ENCODE measurements around the gene CCDC8.
"Not testable (repeated sequence)": the region's sequence is repeated elsewhere in the genome, so short reads cannot be mapped to it uniquely, and the experiment has no call there.

Gene CCDC8

DNA sequence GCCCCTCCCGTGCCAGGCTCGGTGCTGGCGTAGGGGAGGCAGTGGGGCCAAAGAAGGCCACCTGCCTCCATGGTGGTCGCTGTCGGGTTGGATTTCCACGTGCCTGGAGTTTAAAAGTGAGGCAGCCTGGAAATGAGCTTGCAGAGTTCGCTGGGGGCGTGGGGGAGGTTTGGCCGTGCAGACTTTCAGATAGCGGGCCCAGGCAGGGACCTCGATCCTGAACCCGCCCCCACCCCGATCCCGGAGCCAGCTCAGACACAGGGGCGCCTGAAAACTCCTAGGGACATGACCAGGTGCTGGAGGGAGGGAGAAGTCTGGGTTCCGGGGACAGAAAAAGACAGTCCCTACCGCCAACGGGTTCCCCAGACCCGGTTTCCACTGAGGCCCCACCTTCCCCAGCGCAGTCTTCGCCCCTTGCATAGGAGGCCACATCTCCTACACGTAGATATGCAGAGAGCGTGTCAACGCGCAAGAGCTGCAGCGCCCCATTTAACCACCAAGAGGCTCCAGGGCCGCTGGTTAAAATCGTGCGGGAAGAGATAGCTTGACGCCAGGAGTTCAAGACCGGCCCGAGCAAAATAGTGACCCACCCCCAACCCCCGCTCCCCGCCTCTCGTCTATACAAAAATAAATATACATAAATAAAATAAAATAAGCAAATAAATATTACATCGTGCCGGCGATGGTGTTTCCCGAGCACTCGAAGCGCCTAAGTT lies 8.5 kb downstream of the CCDC8 start:
- no peak for DNase-seq (ENCODE audit: low read depth in 2 of 2)

DNA sequence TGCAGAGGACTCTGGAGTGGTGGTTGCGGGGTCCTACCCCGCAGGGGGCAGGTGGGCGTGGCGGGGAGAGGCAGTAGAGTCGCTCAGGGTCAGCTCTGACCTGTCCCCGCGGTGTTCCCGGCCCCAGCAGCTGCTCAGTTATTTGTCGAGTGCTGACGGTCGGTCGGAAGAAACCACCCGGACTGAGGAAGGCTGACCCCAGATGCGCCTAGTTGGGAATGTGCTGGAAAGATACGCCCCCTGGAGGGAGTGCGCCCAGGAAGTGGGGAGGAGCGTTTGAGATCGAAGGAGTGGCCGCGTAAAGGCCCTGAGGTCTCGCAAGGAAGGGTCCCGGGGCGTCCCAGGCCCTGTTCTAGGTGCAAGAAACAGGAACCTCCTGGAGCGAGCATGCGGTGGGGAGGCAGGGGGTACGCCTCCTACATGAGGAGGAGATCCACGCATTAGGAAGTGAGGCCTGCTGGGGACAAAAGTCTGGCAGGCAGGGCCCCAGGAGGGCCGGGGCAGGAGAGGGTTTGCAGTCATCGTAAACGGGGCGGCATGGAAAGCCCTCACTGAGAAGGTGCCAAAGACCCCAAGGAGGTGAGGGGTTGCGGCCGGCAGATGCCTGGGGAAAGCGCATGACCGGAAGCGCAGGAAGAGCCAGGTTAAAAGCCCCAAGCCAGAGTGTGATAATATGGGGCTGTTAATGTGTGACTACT lies 9.2 kb downstream of the CCDC8 start:
- DNase-seq (ENCODE audit: low read depth in 2 of 2) = no peak

DNA sequence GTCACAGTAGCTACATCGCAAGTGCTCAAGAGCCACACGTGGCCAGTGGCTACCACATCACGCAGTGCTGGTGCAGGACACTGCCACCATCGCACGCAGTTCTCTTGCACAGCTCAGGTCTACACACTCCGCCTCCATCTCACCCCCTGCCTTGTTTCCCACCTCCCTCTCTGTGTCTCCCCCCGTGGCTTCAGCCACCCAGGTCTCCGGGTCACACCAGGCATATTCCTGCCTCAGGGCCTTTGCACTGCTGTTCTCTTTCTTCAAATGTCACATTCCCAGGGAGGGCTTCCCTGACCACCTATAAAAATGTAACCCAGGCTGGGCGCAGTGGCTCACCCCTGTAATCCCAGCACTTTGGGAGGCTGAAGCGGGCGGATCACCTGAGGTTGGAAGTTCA lies 10.6 kb downstream of the CCDC8 start:
- DNase-seq (ENCODE audit: low read depth in 2 of 2) = no peak

DNA sequence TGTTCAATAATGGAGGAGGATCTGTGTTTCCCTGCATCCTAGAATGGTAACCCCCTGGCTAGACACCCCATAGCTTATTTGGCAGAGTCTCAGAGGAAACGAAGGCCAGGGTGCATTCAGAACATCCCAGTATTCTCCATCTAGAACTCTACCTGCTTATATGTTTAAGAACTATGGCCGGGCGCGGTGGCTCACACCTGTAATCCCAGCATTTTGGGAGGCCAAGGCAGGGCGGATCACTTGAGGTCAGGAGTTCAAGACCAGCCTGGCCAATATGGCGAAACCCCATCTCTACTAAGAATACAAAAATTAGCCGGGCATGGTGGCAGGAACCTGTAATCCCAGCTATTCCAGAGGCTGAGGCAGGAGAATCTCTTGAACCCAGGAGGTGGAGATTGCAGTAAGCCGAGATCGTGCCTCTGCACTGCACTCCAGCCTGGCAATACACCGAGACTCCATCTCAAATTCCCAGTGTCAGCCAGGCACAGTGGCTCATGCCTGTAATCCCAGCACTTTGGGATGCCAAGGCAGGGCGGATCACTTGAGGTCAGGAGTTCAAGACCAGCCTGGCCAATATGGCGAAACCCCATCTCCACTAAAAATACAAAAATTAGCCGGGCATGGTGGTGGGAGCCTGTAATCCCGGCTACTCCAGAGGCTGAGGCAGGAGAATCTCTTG lies 15.4 kb downstream of the CCDC8 start:
- not testable (repeated sequence) for DNase-seq (ENCODE audit: low read depth in 2 of 2)

DNA sequence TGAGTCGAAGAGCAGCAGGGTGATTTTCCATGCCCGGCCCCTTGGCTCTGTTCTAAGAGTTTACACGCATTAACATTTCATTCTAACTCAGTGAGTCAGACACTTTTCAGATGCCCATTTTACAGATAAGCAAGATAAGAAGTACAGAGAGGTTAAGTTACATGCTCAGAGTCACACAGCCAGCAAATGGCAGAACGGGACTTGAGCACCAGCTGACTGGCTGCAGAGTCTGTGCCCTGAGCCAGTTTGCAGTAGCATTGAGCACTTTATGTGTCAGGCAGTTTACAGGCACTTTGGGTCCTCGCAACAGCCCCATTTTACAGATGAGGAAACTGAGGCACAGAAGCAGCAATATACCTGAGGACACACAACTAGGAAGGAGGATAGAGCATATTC lies 19.0 kb downstream of the CCDC8 start:
- no peak for DNase-seq (ENCODE audit: low read depth in 2 of 2)

DNA sequence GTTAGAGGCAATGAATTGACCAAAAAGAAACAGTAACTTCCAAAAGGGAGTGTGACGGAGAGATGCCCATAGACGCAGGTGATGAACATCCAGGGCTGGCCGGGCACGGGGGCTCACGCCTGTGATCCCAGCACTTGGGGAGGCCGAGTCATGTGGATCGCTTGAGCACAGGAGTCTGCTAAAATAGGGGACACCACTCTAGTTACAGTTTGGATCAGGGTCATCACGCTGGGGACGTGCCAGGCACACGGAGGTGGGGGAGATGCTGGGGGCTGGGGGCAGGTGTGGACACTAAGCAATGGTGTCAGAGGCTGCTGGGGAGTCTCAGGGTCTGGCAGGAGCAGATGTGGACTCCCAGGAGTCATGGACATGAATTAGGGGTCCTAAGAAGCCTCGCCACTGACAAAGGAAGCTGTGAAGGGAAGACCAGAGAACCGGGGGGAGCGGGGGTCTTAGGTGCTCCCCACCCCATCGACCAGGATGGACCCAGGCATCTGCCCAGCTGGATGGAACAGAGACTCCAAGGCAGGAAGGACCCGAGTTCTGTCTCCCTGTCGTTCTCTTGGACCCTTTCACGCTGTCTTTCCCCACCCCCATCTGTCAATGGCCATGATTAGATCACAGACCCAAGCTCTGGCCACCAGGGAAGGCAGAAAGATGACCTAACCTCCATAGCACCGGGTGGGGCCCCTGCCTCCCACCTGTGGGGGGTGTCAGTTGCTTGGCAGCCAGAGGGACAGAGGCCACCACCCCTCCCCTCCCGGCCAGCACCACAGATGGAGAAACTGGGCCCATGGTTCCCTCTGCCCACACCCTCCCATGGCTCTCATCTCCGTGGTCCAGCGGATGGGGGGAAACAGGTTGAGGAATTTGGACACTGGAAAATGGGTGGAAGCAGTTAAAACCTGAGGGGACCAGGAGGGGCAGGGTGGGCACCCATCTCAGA lies 19.6 kb downstream of the CCDC8 start:
- no peak for DNase-seq (ENCODE audit: low read depth in 2 of 2)

DNA sequence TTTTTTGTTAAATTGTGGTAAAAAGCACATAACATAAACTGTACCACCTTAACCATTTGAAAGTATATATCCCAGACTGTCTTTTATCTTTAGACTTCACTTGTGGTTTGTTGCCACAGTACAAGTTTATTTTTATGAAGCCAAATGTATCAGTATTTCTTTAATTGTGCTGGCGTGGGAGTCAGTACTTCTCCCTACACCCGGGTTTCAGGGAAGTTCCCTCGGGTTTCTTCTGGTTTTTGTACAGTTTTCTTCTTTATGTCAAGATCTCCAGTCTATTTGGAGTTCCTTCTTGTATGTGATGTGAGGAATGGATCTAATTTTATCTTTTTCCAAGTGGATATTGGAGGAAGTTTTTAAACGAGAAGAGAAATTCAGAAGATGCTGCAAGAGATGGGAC lies 20.5 kb downstream of the CCDC8 start:
- no peak for DNase-seq (ENCODE audit: low read depth in 2 of 2)

DNA sequence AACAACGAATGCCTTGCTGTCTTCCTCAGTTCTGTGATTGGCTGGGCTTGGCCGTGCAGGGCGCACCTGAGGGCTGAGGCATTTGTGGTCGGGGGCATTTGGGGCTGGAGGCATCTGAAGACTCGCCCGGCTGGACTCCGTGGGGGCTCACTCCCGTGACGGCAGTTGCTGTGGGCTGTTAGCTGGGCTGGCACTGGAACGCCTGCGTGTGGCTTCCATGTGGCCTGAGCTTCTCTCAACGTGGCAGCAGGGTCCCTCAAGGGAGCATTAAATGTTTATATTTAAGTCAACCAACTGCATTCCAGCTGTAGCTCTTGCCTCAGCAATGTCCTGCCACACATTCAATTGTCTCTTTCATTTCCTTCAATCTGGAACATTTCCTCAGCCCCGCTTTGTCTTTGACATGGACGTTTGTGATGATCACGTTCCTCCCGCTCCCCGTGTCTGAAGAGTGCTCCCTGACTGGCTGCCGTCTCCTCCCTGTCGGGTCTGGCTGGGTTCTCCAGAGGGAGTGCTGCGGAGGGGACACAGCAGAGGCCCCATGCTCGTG lies 21.0 kb downstream of the CCDC8 start:
- no peak for DNase-seq (ENCODE audit: low read depth in 2 of 2)

DNA sequence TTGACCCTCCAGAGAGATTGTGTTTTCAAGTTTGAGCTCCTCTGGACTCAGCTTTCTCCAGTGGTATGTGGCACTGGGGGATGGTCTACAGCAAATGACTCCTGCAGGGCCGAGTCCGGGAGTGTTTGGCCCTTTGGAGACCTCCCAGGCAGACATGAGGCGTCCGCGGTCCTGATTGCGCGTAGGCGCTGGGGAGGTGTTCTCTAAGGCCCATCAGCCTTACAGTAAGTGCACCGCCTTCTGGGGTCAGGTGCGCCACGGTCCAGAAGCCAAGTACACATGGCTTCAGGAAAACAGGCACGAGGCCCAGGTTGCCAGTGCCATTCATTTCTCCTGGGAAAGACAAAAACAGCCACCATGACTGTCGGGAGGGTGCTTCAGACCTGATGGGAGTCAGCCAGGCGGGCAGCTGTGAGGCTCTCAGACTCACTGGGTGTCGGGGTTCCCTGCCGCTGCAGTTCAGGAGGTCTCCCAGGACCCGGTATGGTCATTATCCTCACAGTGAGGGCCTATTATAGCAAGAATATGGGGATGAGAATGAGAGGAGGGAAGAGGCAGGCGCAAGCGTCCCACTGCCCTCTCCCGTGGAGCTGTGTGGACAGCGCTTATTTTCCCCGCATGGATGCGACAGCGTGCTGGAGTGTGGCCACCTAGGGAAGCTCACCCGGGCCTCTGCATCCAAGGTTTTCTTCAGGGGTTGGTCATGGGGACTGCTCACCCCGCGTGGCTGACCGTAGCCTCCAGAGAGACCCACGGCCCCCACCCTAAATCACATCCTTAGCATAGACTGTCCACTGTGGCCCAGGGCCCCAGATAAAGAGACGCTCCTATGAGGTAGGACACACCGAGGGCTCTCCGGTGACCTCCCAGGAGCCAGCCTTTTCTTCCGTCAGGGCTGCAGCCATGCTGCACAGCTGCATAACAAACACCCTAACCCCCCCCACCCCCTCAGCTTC lies 21.8 kb downstream of the CCDC8 start:
- no peak for DNase-seq (ENCODE audit: low read depth in 2 of 2)

DNA sequence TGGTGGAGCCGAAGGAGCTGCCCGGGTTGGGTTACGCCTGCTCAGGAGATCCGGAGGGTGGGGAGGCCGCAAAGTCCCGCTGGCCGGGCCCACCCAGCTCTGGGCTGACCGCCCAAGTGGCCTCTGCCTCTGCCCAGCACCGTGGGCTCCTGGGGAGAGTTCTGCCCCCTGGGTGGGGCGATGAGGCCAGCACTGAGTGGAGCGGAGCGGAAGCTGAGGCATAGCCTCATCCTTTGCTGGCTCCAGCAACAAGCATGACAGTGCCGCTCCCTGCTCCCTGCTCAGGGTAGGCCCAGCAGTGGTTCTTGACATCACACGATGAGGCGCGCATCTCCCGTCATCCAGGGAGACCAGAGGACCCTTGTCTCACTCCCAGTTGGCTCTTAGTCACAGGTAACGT lies 22.5 kb downstream of the CCDC8 start:
- no peak for DNase-seq (ENCODE audit: low read depth in 2 of 2)

DNA sequence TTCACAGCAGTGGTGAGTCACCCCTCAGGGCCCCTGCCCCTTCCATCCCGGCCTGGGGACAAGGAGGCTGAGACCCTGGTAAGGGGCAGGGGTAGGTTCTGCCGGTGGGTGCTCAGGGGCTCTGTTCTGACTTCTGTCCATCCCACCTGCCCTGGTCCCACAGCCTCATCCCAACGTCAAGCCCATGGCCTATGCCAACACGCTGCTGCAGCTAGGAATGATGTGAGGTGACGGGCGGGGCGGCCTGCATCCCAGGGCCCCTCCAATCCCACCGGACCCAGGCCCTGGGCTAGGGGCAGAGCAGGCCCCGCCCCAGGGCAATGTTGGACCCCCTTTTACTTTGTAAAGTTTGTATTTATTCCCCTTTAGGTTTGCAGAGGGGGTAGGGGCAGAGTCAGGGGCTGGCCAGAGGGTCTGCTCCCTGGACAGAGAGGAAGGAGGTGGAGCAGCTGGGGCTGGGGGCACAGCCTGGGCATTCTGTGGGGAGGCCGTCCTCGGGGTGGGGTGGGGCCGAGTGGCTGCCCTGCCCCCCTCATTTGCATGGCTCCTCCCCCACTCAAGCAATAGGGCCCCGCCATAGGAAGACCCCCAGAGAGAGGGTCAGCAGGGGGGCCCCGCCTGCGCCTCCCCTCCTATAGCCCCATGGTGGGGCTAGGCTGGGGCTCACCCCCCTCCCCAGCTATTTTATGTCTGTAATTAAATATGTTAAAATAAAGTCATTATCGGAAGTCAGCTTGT lies 23.1 kb downstream of the CCDC8 start:
- DNase-seq (ENCODE audit: low read depth in 2 of 2) = no peak

DNA sequence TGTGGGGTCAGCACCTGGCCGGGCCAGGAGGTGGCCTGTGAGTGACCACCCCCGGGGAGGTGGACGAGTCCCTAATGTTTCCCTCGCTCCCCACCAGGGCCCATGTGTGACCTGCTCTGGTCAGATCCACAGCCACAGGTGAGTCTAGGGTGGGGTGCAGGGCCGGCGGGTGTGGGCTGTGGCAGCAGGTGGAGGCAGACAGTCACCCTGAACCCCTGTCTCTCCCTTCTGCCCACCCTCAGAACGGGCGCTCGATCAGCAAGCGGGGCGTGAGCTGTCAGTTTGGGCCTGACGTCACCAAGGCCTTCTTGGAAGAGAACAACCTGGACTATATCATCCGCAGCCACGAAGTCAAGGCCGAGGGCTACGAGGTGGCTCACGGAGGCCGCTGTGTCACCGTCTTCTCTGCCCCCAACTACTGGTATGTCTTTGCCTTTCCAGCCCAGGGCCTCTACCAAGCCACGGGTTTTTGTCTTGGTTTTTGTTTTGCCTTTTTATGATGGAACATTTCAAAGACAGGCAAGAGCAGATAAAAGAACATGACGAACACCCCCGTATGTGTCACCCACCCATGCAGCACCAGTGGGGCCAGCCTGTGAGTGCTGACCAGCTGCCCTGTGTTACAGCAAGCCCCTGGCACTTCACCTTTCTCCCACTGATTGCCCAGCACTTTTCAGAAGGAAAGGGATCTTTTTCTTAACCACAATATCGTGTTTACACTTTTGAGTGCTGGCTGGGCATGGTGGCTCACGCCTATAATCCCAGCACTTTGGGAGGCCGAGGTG lies 24.9 kb downstream of the CCDC8 start:
- no peak for DNase-seq (ENCODE audit: low read depth in 2 of 2)

DNA sequence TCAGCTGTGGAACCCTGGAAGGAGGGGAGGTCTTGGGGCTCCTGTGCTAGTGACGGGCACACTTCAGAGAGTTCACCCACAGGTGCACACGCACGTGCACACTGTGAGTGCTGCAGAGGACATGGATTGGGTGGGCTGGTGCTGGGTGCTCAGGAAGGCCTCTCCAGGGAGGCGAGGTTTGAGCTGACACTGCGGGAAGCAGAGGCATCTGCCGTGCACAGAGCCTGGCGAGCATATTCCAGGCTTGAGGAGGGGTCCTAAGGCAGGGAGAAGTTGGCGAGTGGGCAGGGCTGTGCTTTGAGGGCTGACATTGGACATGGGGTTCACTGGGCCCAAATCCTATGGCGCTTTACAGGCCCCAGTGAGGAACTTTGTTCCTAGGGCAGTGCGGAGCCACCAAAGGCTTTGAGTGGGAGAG lies 25.6 kb downstream of the CCDC8 start:
- no peak for DNase-seq (ENCODE audit: low read depth in 2 of 2)

DNA sequence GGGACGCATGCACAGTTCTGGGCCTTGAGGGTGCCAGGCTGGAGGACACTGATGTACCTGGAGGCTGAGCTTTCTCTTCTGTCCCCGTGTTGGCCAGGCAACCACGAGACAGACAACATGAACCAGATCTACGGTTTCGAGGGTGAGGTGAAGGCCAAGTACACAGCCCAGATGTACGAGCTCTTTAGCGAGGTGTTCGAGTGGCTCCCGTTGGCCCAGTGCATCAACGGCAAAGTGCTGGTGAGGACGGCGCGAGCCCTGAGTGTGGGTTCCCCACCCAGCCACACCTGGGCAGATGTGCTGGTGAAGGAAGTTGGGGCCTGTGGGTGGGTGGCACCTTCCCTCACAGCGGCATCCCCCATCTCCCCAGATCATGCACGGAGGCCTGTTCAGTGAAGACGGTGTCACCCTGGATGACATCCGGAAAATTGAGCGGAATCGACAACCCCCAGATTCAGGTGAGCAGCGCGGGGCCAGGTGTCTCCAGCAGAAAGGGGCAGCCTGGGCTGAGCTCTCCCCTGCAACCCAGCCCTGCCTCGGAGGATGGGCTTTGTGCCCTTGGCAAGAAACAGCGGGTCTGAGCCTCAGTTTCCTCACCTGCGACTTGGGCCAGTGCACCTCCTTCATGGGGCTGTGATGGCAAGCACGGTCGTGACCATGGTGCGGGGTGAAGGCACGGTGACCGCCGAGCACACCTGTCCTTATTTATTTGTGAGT lies 26.2 kb downstream of the CCDC8 start:
- DNase-seq (ENCODE audit: low read depth in 2 of 2) = no peak

DNA sequence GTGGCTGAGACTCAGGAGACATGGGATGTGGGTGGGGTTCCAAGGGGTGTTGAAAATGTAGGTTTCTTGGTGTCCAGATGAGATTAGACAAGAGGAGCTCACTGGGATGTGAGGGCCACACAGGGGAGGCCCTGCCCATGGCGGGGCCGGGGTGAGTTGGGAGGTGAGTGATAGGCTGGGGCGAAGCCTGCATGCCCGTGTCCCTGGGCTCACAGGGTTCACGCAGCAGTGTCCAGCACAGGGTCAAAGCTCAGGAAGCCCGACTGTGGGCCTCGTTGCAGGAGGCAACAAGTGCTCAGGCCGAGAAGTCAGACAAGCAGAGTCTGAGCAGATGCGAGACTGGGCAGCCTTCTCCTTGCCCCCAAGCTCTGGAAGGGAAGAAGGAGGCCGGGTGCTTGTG lies 27.2 kb downstream of the CCDC8 start:
- no peak for DNase-seq (ENCODE audit: low read depth in 2 of 2)

DNA sequence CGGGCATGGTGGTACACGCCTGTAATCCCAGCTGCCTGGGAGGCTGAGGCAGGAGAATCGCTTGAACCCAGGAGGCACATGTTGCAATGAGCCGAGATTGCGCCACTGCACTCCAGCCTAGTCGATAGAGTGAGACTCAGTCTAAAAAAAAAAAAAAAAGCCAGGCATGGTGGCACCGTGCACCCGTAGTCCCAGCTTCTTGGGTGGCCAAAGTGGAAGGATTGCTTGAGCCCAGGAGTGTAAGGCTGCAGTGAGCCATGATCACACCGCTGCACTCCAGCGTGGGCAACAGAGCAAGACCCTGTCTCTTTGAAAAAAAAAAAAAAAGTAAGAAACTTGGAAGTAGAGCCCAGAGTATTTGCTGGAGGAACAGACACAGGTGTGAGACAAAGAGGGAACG lies 27.7 kb downstream of the CCDC8 start:
- DNase-seq (ENCODE audit: low read depth in 2 of 2) = no peak

DNA sequence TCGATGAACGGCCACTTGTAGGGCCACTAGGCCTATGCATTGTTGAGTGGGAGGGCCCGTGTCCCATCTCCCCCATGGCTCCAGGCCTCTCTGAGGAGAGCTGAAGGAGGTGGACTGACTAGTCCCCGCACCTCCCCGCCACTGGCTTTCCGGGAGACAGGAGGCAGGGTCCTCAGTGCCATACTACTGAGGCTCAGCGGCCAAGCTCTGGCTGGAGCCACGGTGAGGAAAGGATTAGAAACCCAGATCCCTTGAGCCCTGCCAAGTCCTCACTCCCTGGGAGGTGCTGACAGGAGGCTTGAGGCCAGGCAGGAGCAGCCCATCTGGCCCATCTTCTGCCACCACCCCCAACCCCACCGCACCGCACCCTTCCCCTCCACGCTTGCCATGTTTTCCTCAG lies 29.0 kb downstream of the CCDC8 start:
- DNase-seq (ENCODE audit: low read depth in 2 of 2) = no peak

DNA sequence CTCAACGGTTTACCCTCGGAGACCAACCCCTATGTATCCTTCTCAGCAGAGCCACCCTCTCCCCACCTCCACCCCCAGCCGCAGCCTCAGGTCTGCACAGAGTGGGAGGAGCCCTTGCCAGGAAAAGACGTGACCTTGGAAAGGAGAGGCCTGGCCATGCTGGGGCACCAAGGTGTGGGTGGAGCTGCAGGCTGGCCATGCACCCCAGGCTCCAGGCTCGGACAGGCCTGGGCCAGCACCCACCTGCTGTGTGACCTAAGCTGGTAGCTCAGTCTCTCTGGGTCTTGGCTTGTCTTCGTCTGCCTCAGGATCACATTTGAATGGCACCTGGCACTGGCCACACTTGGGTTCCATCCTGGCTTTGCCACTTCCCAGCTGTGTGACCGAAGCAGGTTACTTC lies 29.5 kb downstream of the CCDC8 start:
- no peak for DNase-seq (ENCODE audit: low read depth in 2 of 2)

Data from stimulated activated CD4-positive, alpha-beta T cell treated with anti-CD3 and anti-CD28 coated beads, Interleukin-4, amount 100 ng/mL, for 48 hours (primary cell).